Activated gamma-delta T cell treated with Interleukin-2 at 50 U/mL for 16 hours (primary cell): ENCODE data around the gene WNT3A.
A peak's percentile ranks its signal among the peaks of the same experiment; 100 is the strongest.

ENCODE experiments used
- DNase-seq: peaks from one replicate; pipeline ENCODE4 v3.0.0-alpha.2; 2020

Gene WNT3A

DNA sequence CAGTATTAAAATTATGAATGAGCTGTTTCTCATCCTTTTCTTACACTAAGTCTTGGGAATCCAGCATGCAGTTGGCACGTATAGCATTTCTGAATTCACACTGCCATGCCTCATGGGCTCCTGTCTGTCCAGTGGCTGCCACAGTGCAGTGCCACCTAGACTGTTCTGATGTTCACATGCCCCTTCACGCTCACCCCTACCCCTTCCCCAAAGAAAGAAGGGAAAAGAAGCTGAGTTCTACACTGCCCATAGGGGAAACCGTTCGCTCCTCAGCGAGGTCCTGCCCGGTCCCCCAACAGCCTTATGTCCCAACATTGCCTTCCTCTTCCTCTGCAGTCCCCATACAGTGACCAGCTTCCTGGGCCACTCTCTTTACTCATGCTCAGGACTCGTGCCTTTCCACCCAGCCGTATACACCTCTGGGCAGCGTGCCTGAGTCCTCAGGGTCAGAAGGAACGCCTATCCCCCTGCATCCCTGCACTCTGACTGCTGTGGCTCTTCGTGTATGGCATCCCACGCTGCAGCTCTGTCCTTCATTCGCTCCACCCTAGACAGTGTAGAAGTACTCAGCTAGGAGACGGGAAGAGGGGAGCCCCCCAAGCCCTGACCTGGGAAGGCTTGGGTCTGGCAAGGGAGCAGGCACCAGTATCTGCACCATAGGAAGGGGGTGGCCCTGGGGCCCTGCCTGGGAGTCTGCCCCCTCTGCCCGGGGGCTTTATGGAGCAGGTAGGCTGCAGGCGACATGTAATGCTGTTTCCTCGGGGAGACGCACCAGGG is 51.6 kb downstream of the WNT3A start:
- DNase-seq, result no peak

DNA sequence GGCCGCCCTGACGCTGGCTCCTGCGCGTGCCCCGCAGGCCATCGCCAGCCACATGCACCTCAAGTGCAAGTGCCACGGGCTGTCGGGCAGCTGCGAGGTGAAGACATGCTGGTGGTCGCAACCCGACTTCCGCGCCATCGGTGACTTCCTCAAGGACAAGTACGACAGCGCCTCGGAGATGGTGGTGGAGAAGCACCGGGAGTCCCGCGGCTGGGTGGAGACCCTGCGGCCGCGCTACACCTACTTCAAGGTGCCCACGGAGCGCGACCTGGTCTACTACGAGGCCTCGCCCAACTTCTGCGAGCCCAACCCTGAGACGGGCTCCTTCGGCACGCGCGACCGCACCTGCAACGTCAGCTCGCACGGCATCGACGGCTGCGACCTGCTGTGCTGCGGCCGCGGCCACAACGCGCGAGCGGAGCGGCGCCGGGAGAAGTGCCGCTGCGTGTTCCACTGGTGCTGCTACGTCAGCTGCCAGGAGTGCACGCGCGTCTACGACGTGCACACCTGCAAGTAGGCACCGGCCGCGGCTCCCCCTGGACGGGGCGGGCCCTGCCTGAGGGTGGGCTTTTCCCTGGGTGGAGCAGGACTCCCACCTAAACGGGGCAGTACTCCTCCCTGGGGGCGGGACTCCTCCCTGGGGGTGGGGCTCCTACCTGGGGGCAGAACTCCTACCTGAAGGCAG is 52.3 kb downstream of the WNT3A start:
- peak; percentile 26 for DNase-seq

DNA sequence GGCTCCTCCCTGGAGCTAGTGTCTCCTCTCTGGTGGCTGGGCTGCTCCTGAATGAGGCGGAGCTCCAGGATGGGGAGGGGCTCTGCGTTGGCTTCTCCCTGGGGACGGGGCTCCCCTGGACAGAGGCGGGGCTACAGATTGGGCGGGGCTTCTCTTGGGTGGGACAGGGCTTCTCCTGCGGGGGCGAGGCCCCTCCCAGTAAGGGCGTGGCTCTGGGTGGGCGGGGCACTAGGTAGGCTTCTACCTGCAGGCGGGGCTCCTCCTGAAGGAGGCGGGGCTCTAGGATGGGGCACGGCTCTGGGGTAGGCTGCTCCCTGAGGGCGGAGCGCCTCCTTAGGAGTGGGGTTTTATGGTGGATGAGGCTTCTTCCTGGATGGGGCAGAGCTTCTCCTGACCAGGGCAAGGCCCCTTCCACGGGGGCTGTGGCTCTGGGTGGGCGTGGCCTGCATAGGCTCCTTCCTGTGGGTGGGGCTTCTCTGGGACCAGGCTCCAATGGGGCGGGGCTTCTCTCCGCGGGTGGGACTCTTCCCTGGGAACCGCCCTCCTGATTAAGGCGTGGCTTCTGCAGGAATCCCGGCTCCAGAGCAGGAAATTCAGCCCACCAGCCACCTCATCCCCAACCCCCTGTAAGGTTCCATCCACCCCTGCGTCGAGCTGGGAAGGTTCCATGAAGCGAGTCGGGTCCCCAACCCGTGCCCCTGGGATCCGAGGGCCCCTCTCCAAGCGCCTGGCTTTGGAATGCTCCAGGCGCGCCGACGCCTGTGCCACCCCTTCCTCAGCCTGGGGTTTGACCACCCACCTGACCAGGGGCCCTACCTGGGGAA is 53.0 kb downstream of the WNT3A start:
- DNase-seq, result peak; percentile 51

DNA sequence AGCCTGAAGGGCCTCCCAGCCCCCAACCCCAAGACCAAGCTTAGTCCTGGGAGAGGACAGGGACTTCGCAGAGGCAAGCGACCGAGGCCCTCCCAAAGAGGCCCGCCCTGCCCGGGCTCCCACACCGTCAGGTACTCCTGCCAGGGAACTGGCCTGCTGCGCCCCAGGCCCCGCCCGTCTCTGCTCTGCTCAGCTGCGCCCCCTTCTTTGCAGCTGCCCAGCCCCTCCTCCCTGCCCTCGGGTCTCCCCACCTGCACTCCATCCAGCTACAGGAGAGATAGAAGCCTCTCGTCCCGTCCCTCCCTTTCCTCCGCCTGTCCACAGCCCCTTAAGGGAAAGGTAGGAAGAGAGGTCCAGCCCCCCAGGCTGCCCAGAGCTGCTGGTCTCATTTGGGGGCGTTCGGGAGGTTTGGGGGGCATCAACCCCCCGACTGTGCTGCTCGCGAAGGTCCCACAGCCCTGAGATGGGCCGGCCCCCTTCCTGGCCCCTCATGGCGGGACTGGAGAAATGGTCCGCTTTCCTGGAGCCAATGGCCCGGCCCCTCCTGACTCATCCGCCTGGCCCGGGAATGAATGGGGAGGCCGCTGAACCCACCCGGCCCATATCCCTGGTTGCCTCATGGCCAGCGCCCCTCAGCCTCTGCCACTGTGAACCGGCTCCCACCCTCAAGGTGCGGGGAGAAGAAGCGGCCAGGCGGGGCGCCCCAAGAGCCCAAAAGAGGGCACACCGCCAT is 53.8 kb downstream of the WNT3A start:
- no peak for DNase-seq

DNA sequence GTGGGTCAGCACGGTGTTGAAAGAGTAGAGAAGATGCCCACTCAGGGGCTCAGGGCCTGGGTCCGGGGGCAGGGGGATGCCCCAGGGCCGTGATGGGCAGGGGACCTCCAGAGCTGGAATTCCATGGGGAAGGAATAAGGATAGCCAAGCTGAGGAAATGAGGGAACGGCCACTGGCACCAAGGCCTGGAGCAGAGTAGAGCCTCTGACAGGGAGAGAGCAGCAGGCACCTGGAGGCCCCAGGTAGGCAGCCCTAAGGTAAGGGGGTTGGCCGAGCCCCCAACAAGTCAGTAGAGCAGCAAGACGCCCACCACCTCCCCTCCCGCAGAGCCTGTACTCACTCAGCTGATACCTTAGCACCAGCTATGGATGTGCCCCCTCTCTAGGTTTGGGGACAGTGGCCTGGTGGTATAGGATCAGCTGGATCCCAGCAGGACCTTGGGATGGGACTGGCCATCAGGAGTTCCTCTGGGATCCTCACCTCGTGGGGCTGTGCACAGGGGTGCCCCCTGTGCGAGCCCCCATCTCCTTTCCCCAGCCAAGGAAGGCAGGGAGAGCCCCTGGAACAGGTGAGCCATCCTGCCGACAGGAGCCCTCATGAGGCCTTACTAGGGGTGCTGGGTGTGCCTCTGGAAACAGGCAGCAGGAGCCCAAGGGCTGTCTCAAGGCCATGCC is 54.8 kb downstream of the WNT3A start:
- DNase-seq, result no peak

DNA sequence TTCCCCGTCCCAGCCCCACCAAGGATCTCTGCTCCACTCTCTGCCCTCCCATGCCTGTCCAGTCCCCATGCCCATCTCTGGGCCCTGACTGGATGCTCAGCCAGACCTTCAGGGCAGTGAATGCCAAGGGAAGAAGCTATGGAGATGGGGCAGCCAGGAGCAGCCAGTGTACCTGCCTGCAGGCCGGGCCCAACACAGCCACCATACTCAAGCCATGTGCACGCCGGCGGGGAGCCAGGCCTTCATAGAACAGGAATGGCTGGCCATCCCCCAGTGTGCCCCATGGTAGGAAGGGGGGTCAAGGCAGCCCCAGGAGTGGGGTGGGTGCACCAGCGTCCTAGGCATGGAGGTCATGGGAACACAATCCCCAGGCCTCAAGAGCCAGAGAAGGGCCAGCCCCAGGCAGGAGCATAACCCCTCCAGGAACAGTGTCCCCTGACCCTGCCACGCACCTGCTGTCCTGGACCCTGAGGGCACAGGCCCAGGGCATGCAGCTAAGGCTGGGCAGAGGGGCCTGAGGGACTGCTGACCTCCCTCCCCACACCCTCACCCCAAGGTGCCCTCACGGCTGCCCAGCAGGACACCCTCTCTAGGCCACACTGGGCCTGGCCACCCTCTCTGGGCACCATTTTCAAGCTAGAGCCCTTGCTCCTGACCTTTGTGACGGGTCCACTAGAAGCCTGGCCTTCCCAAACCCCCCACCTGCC is 55.4 kb downstream of the WNT3A start:
- DNase-seq, result no peak

DNA sequence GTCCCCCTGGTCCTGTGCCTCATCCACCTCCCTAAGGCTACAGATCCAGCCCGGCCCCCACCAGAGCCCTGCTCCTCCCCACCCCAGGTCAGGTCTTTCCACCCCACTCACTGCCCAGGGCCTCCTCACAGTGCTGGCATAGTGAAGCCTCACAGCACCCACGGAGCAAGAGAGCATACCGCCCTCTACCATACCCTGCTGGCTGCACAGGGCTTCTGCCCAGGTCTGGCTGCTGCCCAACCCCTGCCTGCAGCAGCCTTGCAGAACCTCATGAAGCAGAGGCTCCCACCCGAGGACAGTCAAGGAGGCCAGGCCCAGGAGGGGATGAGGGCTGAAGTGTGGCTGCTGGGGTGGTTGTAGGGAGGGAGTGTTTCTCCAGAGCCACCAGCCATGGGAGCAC is 56.0 kb downstream of the WNT3A start:
- DNase-seq, result no peak

DNA sequence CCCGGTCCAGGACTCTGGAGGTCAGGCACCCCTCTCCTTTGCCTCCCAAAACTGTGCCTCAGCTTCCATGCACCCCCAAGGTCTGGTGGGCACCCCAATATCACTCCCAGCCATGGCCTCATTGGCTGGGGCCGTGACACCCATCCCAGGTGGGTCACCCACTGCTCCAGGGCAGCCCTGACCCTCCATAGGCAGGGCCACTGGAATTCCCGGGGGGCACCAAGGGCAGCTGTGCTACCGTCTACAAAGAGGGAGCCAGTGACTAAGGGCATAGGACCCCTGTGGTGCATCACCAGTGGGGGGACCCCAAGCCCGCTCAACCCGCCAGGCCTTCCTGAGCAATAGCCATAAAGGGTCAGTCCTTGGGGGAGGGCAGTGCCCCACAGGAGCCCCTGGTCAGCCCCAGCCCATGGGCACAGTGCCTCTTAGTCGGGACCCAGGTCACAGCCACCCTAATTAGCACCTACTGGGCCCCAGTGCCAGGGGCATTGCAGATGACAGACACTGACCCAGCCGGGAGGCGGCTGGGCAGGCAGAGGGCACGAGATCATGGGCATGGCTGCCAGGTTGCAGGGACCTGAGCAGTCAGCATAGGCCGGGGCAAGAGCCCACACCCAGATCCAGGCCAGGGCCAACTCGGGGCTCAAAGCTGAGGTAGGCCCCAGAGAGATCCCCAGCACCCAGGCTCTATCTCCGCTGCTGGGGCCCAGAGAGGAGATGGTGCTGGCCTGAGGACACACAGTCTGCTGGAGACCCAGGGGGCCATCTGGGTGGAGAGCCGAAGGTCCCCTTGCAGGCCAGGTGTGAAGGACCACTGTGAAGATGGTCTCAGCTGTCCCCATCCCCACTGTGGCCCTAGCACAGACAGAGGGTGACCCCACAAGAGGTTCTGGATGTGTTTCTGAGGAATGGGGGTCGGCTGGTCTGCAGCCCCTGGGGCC is 56.7 kb downstream of the WNT3A start:
- no peak for DNase-seq

DNA sequence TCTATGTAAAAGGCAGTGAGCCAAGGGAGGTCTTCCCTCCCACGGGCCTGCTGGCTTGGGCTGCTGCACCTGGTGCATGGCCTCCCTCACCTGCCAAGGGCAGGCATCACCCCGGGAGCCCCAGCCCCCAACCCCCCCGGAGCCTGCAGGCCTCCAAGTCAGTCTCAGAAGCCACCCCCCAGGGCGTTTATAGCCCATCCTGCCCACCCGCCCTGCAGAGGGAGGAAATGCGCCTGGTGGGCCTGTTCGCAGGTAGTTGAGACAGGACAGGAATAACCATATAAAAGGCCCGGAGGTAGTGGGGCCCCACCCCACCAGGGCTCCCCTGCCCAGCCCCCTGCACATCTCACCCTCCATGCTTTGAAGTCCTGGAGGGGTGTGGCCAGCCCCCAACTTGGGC is 57.5 kb downstream of the WNT3A start:
- DNase-seq, result no peak

DNA sequence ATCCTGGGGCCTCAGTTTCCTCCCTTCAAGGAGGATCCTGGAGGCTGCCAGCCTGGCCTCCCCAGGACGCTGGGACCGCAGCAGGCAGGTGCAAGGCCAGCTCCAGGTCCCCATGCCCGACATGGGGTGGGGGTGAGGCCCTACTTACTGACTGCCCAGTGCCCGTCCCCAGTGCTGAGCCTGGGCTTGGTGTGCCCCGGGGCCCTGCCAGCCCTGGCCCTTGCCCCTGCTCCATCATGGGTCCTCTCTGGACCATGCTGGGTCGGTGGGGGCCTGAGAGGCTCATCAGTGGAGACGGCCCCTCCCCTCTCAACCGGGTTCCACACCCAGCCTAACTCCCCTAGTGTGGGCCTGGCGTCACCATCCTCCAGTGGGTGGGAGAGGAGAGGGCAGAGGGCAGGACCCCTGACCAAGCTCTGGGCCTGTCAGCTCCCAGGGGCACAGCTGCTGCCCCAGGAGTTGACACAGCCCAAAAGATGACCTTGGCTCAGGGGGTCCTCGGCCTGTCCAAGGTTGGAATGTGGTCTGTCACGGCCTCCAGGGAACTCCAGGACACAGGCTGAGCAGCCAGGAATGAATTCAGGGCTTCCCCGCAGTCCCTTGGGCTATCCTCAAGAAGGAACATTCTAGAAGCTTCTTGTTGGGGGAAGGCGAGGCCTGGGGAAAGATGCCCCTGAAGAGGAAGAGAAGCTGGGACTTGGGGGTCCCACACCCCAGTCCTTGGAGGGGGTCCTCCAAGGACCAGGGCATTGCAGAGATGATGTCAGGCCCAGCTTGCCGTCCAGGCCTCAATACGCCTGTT is 58.1 kb downstream of the WNT3A start:
- DNase-seq, result no peak

DNA sequence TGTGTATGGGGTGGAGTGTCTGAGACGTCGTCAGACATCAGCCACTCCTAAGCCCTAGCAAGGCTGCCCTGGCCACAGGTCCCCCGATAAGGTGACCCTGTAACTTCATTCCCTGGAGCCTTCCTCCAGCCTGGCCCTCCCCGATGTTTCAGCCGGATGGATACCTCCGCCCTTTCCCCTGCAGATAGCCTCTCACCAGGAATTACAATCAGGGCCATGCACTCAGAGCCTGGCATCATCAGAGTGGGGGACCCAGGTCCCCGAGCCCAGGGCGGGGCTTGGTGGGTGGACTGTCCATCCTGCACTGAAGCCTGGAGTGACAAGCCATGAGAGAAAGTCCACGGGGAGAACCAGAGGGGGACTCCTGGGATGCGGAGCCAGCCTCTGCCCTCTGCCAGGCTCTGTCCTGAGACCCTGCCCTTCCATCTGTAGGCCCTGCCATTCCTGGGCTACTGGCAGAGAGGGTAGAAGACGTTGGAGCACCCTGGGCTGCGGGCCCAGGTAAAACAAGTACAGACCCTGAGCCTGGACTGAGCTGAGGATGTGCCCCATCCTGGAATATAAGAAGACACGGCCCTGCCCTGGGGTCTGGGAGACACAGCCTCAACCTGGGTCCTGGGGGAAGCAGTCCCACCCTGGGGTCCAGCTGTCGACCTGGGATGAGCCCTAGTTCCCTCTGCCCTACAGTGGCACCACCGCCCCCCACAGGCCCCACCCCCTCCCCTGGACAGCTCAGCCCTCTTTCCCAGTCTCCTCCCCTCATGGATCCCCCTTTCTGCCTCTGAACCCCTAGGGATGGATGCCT is 58.9 kb downstream of the WNT3A start:
- no peak for DNase-seq

DNA sequence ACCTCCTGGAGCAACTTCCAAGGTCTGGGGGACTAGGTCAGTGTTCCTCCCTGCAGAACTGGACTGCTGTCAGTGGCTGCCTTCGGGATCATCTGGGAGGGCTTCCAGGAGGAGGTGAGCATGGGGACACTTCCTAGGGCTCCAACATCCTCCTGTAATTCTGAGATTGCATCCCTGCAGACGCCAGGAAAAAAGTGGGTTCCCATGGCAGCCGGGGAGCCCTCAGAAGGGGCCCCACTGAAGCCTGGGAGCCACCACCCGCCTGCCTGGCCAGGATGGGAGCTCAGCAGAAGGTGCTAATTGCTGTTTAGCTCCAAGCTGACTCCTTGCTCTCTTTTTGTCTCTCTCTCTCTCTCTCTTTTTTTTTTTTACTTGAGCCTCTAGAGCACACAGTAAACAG is 59.6 kb downstream of the WNT3A start:
- DNase-seq, result no peak

DNA sequence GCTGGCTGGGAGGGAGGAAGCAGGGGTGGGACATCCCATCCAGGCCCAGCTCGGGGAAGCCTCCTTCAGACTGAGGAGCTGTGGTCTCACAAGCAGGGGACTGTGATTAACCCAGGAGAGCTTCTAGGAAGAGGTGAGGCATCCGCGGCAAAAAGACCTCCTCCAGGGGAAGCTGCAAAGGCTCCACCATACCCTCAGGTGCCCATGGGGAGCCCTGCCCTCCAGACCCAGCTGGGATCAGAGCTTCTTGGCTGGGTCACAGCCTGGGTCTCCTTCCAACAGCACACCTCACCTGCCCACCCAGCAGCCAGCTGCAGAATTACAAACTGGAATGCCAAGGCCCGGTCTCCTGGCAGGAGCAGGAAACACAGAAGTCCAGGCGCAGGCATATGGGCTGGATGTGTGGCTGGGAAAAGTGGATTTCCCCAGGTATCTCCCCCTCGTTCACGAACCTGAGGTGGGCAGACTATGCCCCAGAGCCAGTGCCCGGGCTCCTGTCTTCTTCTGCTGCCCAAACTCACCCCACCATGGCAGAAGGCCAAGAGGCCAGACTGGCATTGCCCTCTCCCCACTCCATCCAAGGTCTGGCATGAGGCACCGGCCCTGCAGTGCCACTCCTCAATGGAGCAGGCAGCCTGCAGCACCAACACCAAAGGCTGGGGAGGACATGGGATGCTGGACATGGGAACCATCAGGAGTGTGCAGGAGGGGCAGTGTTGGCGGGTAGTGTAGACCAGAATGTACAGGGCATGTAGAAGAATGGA is 60.3 kb downstream of the WNT3A start:
- DNase-seq, result no peak

DNA sequence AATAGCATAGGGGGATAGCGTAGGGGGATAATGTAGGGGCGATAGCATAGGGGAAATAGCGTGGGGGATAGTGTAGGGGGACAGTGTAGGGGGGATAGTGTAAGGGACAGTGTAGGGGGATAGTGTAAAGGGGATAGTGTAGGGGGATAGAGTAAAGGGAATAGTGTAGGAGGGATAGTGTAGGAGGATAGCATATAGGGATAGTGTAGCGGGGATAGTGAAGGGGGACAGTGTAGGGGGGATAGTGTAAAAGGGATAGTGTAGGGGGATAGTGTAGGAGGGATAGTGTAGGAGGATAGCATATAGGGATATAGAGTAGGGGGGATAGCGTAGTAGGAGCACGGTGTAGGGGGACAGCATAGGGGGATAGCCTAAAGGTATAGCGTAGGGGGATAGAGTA is 61.6 kb downstream of the WNT3A start:
- DNase-seq, result no peak

DNA sequence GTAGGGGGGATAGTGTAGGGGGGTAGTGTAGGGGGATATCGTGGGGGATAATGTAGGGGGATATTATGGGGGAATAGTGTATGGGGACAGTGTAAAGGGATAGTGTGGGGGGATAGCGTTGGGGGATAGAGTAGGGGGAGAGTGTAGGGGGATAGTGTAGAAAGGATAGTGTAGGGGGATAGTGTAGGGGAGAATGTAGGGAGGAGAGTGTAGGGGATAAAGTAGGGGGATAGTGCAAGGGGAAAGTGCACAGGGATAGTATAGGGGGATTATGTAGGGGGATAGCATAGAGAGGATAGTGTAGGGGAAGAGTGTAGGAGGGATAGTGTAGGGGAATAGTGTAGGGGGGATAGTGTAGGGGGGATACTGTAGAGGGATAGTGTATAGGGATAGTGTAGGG is 63.4 kb downstream of the WNT3A start:
- no peak for DNase-seq

DNA sequence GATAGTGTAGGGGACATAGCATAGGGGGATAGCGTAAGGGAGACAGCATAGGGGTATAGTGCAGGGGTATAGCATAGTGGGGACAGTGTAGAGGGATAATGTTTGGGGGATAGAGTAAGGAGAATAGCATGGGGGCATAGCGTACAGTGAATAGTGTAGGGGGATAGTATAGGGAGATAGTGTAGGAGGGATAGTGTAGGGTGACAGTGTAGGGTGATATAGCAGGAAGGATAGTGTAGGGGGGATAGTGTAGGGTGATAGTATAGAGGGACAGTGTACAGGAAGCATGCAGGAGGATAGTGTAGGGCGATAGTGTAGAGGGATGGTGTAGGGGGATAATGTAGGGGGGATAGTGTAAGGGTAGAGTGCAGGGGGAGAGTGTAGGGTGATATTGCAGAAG is 64.1 kb downstream of the WNT3A start:
- DNase-seq, result no peak

DNA sequence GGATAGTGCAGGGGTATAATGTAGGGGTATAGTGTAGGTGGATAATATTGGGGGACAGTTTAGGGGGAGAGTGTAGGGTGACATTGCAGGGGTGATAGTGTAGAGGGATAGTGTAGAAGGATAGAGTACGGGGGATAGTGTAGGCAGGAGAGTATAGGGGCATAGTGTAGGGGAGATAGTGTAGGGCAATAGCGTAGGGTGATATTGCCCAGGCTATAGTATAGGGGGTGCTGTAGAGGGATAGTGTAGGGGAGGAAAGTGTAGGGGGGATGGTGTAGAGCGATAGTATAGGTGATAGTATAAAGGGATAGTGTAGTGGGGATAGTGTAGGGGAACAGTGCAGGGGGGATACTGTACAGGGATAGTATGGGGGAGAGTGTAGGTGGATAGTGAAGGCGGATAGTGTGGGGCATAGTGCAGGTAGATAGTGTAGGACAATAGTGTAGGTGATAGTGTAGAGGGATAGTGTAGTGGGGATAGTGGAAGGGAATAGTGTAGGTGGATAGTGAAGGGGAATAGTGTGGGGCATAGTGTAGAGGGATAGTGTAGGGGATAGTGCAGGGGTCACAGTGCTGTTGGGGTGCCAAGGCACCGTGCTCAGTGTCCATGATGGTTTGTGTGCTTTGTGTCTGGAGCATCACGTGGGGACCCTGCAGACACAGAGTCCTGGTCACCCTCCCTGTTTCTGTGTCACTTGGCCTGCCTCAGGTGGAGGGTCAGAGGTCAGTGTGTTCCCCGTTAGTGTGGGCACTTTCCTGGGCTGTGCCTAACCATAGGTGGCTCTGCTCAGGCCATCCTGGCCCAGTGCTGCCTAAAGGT is 65.2 kb downstream of the WNT3A start:
- no peak for DNase-seq
